Liver (tissue), 3 donors: ENCODE data around the gene INSYN1.

ENCODE experiments used
- CTCF ChIP-seq: fragments of 150-350 bp; IDR thresholded peaks from 2 replicates; pipeline ENCODE4 v1.5.1; 2017; ENCODE audit warnings: improper control_type of control experiment, low read depth, low read length; ENCODE audit not compliant: missing input control
- EGR1 ChIP-seq, 2 donors: IDR thresholded peaks; 2 replicates each; pipeline ENCODE4 v1.6.1; 2016 to 2018; ENCODE audit warnings: antibody characterized with exemption in 2 of 2, low read depth in 2 of 2
- donor health status: healthy.
- donor health status: healthy.

GRCh38 chr15:73695773-73696640, 57.1 kb downstream of the INSYN1 start:
- no peak for TF ChIP-seq CTCF
- no peak for TF ChIP-seq EGR1 (IDR thresholded peaks at IDR 0.05; ENCODE audit: low read depth in 2 of 2)
